Measurements from ENCODE around the gene IMMP2L.

GRCh38 chr7:110975486-110975885 is 586.8 kb downstream of the IMMP2L start:
- TF ChIP-seq CTCF (IDR thresholded peaks at IDR 0.05; ENCODE audit: insufficient read depth, low read length, poor library complexity, severe bottlenecking) (no peak), EZH2phosphoT487 (conservative IDR thresholded peaks at IDR 0.05; ENCODE audit: low read length) (no peak)

All from SU-DHL-6 (cell line).